KBM-7 (cell line): ENCODE measurements around the gene IFNA1.
"Not testable (repeated sequence)": the region's sequence is repeated elsewhere in the genome, so short reads cannot be mapped to it uniquely, and the experiment has no call there.

Source experiments
- DNase-seq: peaks from one replicate; pipeline ENCODE4 v3.0.0-alpha.2; 2015
- in situ Hi-C: fragments of 300-500 bp; cut with MboI; formaldehyde crosslinking; loops from 2 replicates; pipeline ENCODE4 v1.14.3; 2020; ENCODE audit warnings: low sequenced_read_pairs, low pct_unique_long_range_greater_than_20kb, mixed read lengths

Gene IFNA1

GRCh38 chr9:21435015-21435383 lies 5.2 kb upstream of the IFNA1 start:
- in situ Hi-C loops = not testable (repeated sequence)

GRCh38 chr9:21443849-21444625 lies 3.8 kb downstream of the IFNA1 start:
- DNase-seq = peak; percentile 85
- in situ Hi-C loops = no loop called here

More at GRCh38 chr9:21435015-21435383, 5.2 kb upstream of the IFNA1 start:
- DNase-seq = not testable (repeated sequence)

GRCh38 chr9:21449312-21449711 lies 9.1 kb downstream of the IFNA1 start:
- in situ Hi-C loops, DNase-seq: not testable (repeated sequence)

- no peak for DNase-seq
- in situ Hi-C loops = no loop called here
These were observed 10.6 kb downstream of the IFNA1 start for GRCh38 chr9:21450733-21451394.

- no peak for DNase-seq
- in situ Hi-C loops = no loop called here
These were observed 12.4 kb downstream of the IFNA1 start for GRCh38 chr9:21452681-21453080.

GRCh38 chr9:21454149-21454548 lies 13.9 kb downstream of the IFNA1 start:
- DNase-seq = no peak
- in situ Hi-C loops = no loop called here

- peak; percentile 48 for DNase-seq
These were observed 15.1 kb downstream of the IFNA1 start for GRCh38 chr9:21455320-21455719.

GRCh38 chr9:21461377-21461776 lies 21.1 kb downstream of the IFNA1 start:
- no peak for DNase-seq
- in situ Hi-C loops = no loop called here

More at GRCh38 chr9:21455320-21455719, 15.1 kb downstream of the IFNA1 start:
- in situ Hi-C loops = no loop called here

- in situ Hi-C loops = no loop called here
These were observed 24.9 kb downstream of the IFNA1 start for GRCh38 chr9:21465138-21465537.

GRCh38 chr9:21465859-21466518 lies 25.8 kb downstream of the IFNA1 start:
- DNase-seq = peak; percentile 70
- in situ Hi-C loops = no loop called here

More at GRCh38 chr9:21465138-21465537, 24.9 kb downstream of the IFNA1 start:
- DNase-seq = no peak

GRCh38 chr9:21470126-21470525 lies 29.9 kb downstream of the IFNA1 start:
- no peak for DNase-seq
- in situ Hi-C loops = no loop called here

GRCh38 chr9:21473236-21473635 lies 33.0 kb downstream of the IFNA1 start:
- in situ Hi-C loops = no loop called here
- no peak for DNase-seq

- DNase-seq = no peak
- in situ Hi-C loops = no loop called here
These were observed 37.2 kb downstream of the IFNA1 start for GRCh38 chr9:21477466-21477865.

- no peak for DNase-seq
These were observed 39.0 kb downstream of the IFNA1 start for GRCh38 chr9:21479152-21479702.

GRCh38 chr9:21481470-21482056 lies 41.3 kb downstream of the IFNA1 start:
- in situ Hi-C loops = no loop called here

More at GRCh38 chr9:21479152-21479702, 39.0 kb downstream of the IFNA1 start:
- in situ Hi-C loops = no loop called here

GRCh38 chr9:21482213-21482612 lies 42.0 kb downstream of the IFNA1 start, which contains the start of gene IFNE:
IFNE (minus strand) TSS chr9:21482313; CDS start chr9:21481694, 619 bp downstream.
- no peak for DNase-seq
- in situ Hi-C loops = no loop called here

More at GRCh38 chr9:21481470-21482056, 41.3 kb downstream of the IFNA1 start:
- peak; percentile 75 for DNase-seq
